ENCODE data around the gene ZNF503. TPM values are rescaled to one million over a fixed set of nuclear protein-coding genes. Genes with fewer than 3 reads are reported as not detected.

Gene ZNF503
- total RNA-seq, 1 donor from 2014 or later = 3.7 TPM

Other genes with a start within 250 kb of the ZNF503 start
- gene VDAC2, start 191.0 kb downstream of the ZNF503 start, total RNA-seq = 236 TPM
- 4.2 TPM for gene COMTD1, start 165.8 kb downstream of the ZNF503 start, total RNA-seq
- 7.3 TPM for gene LRMDA, start 29.9 kb upstream of the ZNF503 start, total RNA-seq

Measured in skeletal muscle tissue (tissue), 1 donor.